ENCODE results near the gene TBRG4.

TBRG4 gene

DNA sequence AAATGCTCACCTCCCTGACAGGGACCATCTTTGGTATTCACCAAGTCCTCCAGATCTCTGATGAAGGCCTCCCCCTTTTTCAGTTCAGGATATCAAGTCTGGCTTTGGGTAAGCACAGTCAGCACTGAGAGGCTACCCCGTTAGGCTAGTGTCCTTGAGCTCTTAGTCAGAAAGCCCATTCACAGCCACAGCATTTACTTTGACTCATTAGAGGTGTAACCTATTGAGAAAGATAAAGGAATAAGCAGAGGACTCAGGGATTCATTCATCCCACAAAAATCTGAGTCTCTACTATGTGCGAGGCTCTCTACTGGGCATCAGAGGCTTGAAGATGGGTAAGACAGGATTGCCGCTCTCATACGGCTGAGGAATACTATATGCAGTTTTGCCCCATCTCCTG lies 32.1 kb upstream of the TBRG4 start:
- no peak for DNase-seq

DNA sequence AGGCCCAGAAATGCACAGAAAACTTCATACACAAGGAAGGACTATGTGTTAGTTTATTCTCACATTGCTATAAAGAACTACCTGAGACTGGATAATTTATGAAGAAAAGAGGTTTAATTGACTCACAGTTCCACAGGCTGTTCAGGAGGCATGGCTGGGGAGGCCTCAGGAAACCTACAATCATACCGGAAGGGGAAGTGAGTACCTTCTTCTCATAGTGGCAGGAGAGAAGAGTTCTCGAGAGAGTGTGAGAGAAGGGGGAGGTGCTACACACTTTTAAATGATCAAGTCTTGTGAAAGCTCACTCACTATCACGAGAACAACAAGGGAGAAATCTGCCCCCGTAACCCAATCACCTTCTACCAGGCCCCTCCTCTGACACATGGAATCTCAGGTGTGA lies 29.3 kb upstream of the TBRG4 start:
- DNase-seq, result no peak

DNA sequence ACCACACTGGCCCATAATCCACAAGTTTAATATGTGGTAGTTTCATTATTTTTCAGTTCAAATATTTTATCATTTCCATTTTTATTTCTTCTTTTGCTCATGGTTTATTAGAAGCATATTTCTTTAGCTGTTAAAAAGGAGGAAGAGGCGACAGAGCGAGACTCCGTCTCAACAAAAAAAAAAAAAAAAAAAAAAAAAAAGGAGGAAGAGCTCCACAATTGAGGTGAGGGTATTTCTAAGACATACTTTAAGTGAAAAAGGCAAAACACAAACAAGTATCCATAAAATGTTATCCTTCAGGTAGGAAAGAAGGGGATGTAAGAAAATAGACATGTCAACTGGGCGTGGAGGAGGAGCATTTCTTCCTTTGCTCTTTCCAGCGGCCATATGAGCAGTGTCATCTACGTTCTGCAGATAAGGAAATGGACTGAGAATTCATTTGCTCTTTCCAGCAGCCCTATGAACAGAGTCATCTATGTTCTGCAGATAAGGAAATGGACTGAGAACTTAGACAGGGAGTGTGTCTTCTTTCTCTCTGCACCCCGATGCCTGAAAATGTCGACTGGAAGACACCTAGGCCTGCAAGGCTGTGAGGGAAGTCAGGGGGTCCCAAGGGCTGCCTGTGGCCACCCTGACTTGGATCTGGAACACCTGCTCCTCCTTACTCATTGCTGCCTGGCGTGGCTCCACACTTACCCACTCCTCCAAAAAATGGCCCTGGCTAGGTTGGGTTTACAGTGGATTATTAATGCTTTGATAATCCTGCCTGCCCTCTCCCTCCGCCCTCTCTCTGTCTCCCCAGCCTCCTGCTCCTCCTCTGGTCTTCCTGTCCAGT lies 27.2 kb upstream of the TBRG4 start:
- no peak for DNase-seq

DNA sequence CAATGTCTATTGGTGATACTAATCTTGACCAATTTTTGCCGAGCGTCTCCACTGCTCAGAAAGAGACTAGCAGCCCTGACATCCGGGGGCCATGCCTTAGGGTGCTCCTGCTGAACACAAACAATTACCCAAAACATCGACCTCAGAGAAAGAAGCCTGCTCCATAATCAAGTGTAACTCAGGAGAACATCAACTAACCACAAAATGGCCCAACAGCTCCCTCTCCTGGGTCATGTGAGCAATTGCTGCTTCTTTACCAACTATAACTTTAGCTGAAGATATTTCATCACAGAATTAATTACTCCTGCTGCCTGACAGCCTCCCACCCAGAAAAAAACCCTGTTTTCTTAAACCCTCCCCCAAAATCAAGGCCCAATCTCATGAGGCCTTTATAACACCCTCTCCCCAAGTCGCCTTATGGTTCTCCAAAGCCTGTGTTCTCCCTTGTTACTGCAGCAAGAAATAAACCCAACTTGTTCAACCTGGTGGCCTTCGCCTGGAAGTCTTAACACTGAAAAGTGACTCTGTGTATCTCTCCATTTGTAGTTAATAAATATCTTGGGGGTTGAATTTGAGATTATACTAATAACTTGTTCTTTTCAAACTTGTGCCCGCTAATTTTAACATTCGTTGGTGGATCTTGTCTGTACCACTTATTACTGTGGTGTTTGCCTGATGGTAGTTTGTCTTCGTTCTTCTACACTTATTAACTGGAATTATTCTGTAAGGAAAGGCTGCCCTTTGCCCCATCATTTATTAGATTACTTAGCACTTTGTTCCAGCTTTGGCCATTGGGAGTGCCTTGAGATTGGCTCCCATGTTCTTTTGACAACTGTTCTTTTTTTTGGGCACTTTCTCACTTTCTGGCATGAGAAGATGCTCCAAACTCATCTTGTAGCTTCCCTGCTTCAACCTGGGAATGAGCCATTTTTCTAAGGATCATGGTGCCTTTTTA lies 24.9 kb upstream of the TBRG4 start:
- DNase-seq, result peak in 40 of 51 donors; percentile 2 to 84 (median 28)

DNA sequence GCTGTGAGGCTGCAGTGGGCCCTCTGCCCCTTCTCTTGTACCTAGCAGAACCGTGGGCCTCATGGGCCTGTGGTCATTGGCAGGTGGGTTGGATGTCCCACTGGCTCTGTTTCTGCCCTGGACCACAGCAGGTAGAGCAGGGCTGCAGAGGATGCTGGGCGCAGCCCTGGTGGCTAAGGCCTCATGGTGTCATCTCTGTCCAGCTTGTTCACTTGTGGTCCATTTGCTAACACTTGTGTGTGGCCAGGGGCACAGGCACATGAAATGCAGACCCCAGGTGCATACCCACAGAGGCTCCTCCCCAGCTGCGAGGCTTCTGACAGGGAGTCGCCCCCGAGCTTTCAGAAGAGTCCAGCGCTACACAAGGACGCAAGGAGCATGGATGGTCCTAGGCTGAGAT lies 22.4 kb upstream of the TBRG4 start:
- DNase-seq, result no peak

DNA sequence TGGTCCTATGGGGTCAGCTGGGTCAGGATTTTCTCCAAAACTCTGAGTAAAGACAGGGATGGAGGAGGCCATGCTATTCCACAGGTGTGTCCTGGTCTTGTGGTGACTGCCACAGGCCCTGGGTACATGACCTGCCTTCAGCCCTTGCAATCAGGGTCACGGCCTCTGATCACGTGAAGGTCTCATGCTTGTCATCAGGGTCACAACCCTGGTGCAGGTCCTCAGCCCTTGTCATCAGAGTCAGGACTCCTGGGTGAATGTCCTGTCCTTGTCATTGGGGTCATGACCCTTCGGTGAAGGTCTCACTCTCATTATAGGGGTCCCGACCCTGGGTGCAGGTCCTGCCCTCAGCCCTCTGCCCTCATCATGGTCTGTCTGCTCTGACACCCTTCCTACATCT lies 21.9 kb upstream of the TBRG4 start:
- no peak for DNase-seq

DNA sequence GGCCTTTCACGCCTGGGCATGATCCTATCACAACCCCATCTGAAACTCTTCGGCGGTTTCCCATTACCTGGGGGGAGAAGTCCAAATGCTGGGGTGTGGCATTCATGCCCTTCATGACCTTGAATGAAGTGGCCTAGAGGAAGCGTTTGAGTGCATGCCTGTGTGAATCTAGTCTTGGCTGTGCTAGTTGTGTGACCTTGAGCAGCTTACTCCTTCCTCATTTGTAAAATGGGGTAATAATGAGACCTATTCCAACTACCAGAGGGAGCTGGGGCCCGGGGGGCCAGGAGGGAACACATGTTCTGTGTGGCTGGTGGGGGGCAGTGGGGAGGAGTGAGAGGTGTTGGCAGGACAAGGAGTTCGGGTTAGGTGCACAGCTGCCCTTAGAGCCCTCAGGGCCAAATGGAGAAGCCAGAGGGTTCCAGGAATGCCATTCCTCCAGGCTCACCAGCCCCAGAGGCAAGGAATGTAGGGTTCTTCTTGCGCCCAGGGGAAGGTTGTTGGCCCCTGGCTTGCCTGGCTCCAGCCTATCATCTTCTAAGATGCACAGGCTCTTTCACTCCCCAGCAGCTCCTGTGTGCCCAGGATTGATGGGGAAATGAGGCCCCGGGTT lies 21.3 kb upstream of the TBRG4 start:
- DNase-seq, result no peak

DNA sequence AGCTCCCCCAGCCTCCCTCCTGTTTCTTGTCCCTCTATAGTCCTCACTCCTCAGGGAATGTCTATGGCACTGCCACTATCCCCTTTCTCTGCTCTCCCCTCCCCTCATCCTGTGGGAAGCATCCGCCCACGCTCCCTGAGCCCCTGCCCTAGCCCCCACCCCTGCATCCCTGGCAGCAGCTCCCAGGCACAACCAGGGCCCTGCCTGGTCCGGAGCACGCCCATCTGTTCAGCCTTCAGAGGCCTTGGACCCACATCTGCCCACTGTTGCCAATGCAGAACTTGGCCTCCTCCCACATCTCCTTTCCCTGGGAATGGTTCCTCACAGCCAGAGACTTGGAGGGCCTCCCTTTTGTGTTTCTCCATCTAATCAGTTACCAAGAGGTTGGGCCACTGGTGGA lies 20.4 kb upstream of the TBRG4 start:
- DNase-seq, result no peak

DNA sequence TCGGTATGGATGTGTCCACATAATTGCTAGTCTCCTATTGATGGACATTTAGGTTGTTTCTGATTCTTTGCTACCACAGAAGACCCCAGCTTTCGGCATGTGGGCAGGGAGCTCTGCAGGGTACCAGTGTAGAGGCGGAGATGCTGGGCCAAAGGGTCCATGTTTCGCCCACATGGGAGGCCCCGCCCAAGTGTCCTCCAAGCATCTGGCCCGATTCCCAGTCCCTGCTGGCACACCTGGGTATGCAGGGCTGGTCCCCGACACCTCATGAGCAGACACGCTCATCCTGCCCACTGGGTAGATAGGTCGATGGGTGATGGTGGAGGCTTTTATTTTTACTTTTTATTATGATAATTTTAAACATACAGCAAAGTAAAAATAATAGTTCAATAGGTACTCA lies 19.4 kb upstream of the TBRG4 start:
- DNase-seq, result no peak

DNA sequence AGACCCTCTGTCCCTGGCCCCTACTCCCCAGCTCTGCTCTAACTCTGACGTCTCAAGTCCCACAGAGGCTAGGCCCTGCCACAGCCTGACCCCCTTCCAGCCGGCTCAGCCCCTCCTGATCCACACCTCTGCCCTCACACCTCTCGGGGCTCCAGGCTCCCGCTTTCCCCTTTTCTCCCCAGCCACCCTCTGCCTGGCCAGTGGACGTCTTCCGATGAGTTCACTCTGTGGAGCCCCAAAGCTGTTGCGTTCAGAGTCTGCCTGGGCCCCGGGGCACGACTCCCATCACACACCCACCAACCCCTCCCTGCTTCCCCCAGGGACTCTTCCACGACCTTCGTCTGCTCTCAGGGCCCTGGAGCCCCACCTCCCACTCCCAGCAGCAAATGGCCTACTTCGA lies 18.4 kb upstream of the TBRG4 start:
- DNase-seq, result no peak

DNA sequence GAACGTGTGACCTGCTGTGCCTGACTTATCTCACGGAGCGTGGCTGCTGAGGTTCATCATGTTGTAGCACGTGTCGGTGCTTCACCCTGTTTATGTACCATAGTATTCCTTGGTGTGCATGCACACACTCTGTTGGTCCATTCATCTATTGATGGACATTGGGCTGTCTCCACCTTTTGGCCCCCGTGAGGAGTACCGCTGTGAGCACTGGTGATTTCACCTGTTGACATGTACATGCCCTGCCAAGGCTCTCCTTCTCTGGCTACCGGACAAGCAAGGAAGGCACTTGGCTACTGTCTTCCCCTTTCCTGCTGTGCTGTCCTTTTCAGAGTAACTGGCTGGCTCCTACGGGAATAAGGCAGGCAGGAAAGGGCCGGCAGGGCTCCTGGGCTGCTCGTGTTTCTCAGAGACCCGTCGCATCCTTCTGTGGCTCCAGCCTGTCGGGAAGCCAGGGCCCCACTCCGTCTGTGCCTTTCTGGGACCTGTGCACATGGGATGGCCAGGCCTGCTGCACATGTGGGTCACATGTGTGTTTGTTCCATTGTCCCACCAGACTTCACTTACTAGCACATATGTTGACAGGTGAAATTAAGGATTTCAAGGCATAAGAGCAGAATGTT lies 17.8 kb upstream of the TBRG4 start:
- DNase-seq, result no peak

DNA sequence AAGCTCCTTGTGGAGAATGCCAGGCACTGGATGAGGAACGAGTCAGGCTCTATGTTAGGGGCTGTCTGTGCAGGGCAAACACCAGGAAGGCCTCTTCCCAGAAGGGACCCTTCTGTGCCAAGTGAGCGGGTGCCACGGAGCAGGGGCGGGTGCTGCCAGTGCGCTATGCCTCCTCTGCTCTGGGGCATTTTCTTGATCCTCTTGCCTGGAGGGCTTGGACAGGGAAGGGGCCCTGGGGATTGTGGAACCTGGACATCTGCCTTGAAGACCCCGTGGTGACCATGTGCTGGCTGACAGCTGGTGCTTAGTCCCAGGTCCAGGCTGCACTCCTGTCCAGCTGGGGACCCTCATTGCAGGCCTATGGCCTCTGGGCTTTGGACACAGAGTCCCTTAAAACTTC lies 15.4 kb upstream of the TBRG4 start:
- no peak for DNase-seq

DNA sequence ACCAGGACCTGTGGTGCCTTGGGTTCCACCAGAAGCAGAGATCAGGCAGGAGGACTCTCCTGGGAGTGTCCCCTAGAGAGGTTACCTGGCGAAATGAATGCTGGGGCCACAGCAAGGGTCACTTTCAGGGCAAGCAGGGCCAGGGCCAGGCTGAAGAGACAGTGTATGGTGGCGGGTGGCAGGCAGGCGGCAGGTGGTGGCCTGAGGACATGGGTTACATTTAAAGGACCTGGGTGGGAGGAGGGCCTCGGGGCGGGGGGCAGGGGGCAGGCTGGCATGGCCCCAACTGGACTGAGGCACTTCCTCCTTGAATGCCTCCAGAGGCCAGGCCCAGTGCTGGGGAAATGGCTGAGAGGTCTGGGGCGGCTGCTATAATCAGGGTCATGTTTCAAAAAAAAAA lies 14.7 kb upstream of the TBRG4 start:
- DNase-seq, result no peak

DNA sequence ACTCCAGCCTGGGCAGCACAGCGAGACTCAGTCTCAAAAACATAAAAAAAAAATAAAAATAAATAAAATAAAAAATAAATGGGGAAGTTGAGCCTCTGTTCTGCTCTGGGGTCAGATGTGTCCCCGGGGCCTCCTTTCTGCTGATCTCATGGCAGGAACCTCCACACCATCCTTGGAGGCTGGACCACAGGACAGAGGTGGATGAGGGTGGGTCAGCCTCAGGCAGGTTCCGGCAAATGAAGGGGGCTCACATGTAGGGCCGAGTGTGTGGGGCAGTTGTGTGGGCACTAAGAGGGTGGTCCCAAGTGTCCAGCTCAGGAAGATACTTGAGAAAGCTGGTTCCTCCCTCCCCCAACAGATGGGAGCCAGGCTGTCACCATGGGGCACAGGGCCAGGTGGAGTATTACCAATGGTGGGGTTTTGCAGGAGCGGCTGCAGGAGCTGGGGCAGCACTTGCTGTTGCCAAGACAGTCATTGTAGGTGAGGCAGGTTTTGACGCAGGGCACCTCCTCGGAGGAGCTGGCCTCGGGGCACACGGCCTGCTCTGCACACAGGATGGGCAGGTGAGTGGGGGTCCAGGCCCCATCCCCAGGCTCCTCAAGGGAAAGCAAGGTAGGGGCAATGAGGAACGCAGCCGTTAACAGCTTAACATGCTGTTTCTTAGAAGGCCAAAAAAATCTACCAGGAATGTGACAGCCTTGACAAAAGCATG lies 13.9 kb upstream of the TBRG4 start:
- DNase-seq, result no peak

DNA sequence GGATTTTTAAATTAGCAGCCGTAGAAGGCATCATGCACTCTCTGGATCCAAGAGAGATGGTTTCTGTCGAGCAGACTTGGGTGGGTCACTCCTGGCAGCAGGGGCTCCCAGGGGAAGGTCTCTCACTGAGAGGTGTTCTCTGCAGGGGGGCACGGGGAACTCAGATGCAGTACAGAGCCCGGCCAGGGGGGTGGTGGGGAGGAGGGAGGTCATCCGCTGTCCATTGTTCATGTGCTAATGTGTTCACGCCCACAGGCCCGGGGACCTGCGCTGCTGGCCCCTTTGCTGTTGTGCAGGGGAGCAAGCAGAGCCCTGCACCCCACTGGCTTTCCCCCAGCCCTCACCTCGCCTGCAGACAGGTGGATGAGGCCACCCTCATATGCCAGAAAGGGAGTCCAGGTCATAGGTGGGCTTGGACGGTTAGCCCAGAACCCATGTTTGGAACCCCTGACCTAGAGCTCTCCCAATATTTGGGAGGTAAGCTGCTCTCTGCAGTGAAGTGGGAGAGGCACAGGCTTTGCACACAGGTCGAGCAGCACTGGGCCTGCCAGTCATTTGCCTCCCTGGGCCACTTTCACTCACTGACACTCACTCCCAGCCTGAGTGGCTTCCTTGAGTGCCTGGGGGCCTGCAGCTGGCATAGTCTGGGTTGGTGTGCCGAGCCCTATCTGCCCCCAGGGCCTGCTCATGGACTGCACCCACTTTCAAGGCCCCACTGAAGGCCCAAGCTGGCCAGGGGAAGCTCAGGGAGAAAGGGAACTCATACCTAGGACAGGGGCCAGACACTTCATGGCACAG lies 12.6 kb upstream of the TBRG4 start:
- no peak for DNase-seq

DNA sequence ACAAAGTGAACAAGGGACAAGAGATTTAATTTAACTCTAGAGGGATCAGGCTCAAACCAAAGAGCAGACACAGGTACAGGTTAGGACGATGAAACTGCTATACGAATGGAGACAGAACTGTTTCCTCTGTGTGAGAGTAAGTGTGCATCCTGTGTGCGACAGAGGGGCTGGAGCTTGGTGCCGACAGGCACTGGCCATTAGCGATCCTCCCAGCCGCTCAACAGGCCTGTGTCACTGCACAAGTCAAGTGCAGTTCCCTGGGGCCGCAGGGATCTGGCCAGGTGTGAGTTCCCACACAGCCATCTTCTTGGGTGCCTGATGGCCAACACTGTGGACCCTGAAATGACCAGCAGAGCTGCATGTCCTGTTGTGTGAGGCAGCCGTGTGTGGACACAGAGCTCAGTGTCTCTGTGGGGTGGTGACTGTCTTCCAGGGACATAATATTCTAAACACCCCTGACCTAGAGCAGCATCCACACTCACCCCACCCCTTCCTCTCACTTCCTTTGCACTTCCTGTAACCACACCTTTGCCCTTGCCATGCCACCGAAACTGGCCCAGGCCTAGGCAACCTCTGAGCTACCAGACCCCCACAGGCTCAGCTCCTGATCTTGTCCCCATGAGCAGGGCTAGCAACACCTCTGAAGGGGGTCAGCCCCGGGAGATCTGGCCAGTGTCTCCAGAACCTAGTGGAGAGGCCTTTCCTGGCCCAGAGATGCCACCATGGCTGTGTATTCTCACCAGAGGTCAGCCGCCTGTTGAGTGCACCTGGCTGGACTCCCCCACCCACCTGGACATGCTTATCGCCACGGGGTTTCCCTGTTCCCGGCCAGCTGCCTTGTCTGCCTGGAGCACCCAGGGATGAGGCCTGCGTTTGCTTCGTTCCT lies 11.7 kb upstream of the TBRG4 start:
- DNase-seq, result peak in 1 of 51 donors; percentile 2

DNA sequence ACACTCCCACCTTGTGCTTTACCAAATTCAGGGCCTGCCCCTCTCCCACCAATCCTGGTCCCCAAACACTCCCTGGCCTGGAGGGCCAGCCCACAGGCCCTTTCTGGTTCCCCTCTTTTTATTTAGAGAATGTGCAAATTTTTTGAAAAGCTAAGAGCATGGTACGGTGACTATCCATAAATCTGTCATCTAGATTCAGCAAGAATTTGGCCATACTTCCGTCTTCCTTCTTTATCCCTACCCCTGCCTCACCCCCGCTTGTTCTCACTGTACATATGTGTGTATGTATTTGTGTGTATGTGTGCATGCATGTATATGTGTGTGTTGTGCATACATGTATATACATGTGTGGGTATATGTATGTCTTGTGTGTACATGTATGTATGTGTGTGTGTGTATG lies 8.1 kb upstream of the TBRG4 start:
- DNase-seq, result no peak

DNA sequence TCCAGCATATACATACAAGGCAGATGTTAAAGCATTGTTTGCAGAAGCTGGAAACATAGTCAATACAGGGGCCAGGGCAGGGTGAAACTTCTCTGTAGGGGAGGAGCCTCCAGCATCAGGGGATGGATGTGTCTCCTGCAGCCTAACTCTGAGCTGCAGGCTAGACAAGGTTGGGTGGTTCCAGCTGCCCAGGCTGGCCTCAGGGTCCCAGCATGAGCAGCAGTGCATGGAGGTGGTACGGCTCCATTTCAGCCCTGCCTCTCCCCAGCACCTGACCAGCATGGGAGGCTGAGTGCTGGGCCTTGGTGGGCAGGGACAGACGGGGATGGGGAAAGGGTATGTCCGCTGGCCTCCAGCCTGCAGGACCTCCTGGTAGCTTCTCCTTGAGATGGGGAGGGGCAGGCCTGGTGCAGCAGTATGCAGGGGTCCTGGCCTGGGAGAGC lies 7.4 kb upstream of the TBRG4 start:
- DNase-seq, result no peak

DNA sequence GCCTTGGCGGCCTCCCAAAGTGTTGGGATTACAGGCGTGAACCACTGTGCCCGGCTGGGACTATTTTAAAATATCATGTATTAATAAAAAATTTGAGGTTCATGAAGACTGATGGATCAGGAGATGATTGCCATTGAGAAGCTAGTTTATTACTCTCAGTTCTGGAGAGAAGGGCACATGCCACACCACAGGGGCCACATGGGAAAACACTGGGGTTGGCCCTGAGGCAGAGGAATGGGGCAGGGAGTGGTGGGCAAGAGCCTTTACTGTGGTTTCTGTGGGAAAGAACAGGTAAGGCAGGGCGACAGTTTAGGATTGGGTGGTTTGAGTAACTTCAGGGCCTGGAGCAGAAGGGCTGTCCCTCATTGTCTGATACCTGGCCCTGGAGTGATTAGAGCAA lies 6.8 kb upstream of the TBRG4 start:
- no peak for DNase-seq

Measured in hypothalamus (tissue), 51 donors.